GM23338 (cell line): ENCODE data around the gene ESYT1. TPM values are rescaled to one million over a fixed set of nuclear protein-coding genes. Genes with fewer than 3 reads are reported as not detected.
"Not testable (repeated sequence)": the region's sequence is repeated elsewhere in the genome, so short reads cannot be mapped to it uniquely, and the experiment has no call there.

ENCODE experiments used
- ATAC-seq: fragments of 200-7000 bp; cut with Tn5 transposase; 3 replicates; pipeline ENCODE4 v1.9.1; 2020
- DNase-seq: peaks from one replicate; pipeline ENCODE4 v3.0.0-alpha.2; 2015; ENCODE audit warnings: low spot score
- H2AFZ ChIP-seq: fragments of 200-600 bp; sonication (generic); 2 replicates; pipeline ENCODE4 v1.8.0; 2016; ENCODE audit warnings: antibody characterized with exemption, mild to moderate bottlenecking, moderate library complexity
- H3F3A ChIP-seq: fragments of 200-600 bp; sonication (generic); replicated peaks from 2 replicates; pipeline ENCODE4 v1.8.0; 2017; ENCODE audit warnings: antibody characterized with exemption, mixed run types, low read depth
- H3K27ac ChIP-seq: fragments of 200-600 bp; sonication (generic); 2 replicates; pipeline ENCODE4 v1.6.1; 2016; ENCODE audit warnings: low read depth
- H3K27me3 ChIP-seq: fragments of 200-600 bp; sonication (generic); 2 replicates; pipeline ENCODE4 v1.8.0; 2016; ENCODE audit warnings: mild to moderate bottlenecking, mixed run types, moderate library complexity; ENCODE audit not compliant: insufficient read depth
- H3K36me3 ChIP-seq: fragments of 200-600 bp; sonication (generic); 2 replicates; pipeline ENCODE4 v1.8.0; 2016; ENCODE audit warnings: mild to moderate bottlenecking; ENCODE audit not compliant: insufficient read depth
- H3K4me1 ChIP-seq: fragments of 200-600 bp; sonication (generic); 2 replicates; pipeline ENCODE4 v1.8.0; 2016; ENCODE audit warnings: mild to moderate bottlenecking, moderate library complexity; ENCODE audit not compliant: insufficient read depth
- H3K4me2 ChIP-seq: fragments of 200-600 bp; sonication (generic); 2 replicates; pipeline ENCODE4 v1.7.1; 2017; ENCODE audit warnings: mixed run types
- H3K4me3 ChIP-seq: fragments of 200-600 bp; sonication (generic); 2 replicates; pipeline ENCODE4 v1.6.1; 2016; ENCODE audit warnings: mixed run types
- H3K79me2 ChIP-seq: fragments of 200-600 bp; sonication (generic); replicated peaks from 2 replicates; pipeline ENCODE4 v1.8.0; 2017; ENCODE audit warnings: mild to moderate bottlenecking; ENCODE audit not compliant: insufficient read depth
- H3K9me2 ChIP-seq: fragments of 200-600 bp; sonication (generic); 2 replicates; pipeline ENCODE4 v1.8.0; 2017; ENCODE audit not compliant: insufficient read depth
- H4K20me1 ChIP-seq: fragments of 200-600 bp; sonication (generic); replicated peaks from 2 replicates; pipeline ENCODE4 v1.8.0; 2017; ENCODE audit warnings: mild to moderate bottlenecking; ENCODE audit not compliant: insufficient read depth
- H3K27ac Mint-ChIP-seq: 2 replicates; pipeline ENCODE4 v1.8.0; 2020; ENCODE audit warnings: inconsistent platforms, mild to moderate bottlenecking, moderate library complexity, mixed read lengths
- H3K27me3 Mint-ChIP-seq: 3 replicates; pipeline ENCODE4 v1.8.0; 2022; ENCODE audit warnings: low read depth, mild to moderate bottlenecking, moderate library complexity, mixed read lengths, inconsistent platforms; ENCODE audit not compliant: insufficient read depth, poor library complexity
- H3K36me3 Mint-ChIP-seq: 3 replicates; pipeline ENCODE4 v1.8.0; 2021; ENCODE audit warnings: low read depth, mild to moderate bottlenecking, inconsistent platforms, moderate library complexity, mixed read lengths
- H3K4me1 Mint-ChIP-seq: 3 replicates; pipeline ENCODE4 v1.8.0; 2020; ENCODE audit warnings: mild to moderate bottlenecking, inconsistent platforms, mixed read lengths
- H3K4me3 Mint-ChIP-seq: 3 replicates; pipeline ENCODE4 v1.8.0; 2021; ENCODE audit warnings: moderate library complexity, mild to moderate bottlenecking, inconsistent platforms, mixed read lengths
- H3K9me3 Mint-ChIP-seq: 3 replicates; pipeline ENCODE4 v1.8.0; 2020; ENCODE audit warnings: moderate library complexity, mild to moderate bottlenecking, inconsistent platforms, mixed read lengths
- CREB1 ChIP-seq: fragments of 250-450 bp; sonication (Bioruptor Pico); IDR thresholded peaks from 2 replicates; pipeline ENCODE4 v1.5.0; 2020; ENCODE audit warnings: low read depth, mild to moderate bottlenecking, moderate library complexity
- CTCF ChIP-seq, 2 experiments: fragments of 200-600 bp in 1 of 2; sonication (generic) in 1 of 2; conservative IDR thresholded peaks; 2 replicates each; pipeline versions ENCODE4 v1.5.1 to v1.6.1; 2016 to 2017; ENCODE audit warnings: antibody characterized with exemption in 2 of 2, low read depth in 2 of 2, mild to moderate bottlenecking in 2 of 2, moderate library complexity in 1 of 2
- ETS1 ChIP-seq: IDR thresholded peaks from 2 replicates; pipeline ENCODE4 v1.6.1; 2016; ENCODE audit warnings: antibody characterized with exemption
- JUNB ChIP-seq: IDR thresholded peaks from one replicate; pipeline ENCODE4 v1.6.1; 2016; ENCODE audit warnings: antibody characterized with exemption; ENCODE audit not compliant: unreplicated experiment
- NANOG ChIP-seq: IDR thresholded peaks from 2 replicates; pipeline ENCODE4 v1.6.1; 2016; ENCODE audit warnings: antibody characterized with exemption, borderline replicate concordance
- POLR2AphosphoS5 ChIP-seq: IDR thresholded peaks from 2 replicates; pipeline ENCODE4 v1.6.1; 2016; ENCODE audit warnings: antibody characterized with exemption, low read depth
- STAT1 ChIP-seq: IDR thresholded peaks from one replicate; pipeline ENCODE4 v1.6.1; 2016; ENCODE audit warnings: antibody characterized with exemption; ENCODE audit not compliant: unreplicated experiment
- ZNF114 ChIP-seq: fragments of 250-450 bp; sonication (Bioruptor Pico); IDR thresholded peaks from 2 replicates; pipeline ENCODE4 v1.5.0; 2020; ENCODE audit warnings: mild to moderate bottlenecking, moderate library complexity
- polyA plus RNA-seq: library from polyadenylated mRNA; unstranded; fragments of >200 nt; fragmentation: Nextera tagmentation; extraction: Ambion mirVana; gene quantifications from 2 replicates; pipeline ENCODE4 v1.2.1, GENCODE V29; 2016
- total RNA-seq: library from RNA; depleted of rRNA; stranded (reverse); fragments of >200 nt; shearing (Covaris generic); gene quantifications from 2 replicates; pipeline ENCODE4 v1.2.3, GENCODE V29; 2014

ESYT1 gene
- total and polyA plus RNA-seq, 2 experiments from 2014 or later: 23.3 to 142 TPM

GRCh38 chr12:56117082-56117706, 10.9 kb upstream of the ESYT1 start:
- Histone ChIP-seq H3F3A (peaks cover 26% of the 10 kb centered on the region), H3K4me3 (peak overlapping the region; percentile 86), H3K4me2 (peak overlapping the region; percentile 90), H3K27ac (peak overlapping the region; percentile 96), H3K79me2 (peaks cover 12% of the 10 kb centered on the region)
- H3K4me1 ChIP-seq, H4K20me1 ChIP-seq, ATAC-seq, H2AFZ ChIP-seq, H3K9me3 Mint-ChIP-seq, H3K27me3 ChIP-seq, H3K9me2 ChIP-seq, DNase-seq, H3K36me3 ChIP-seq: not testable (repeated sequence)
- peak overlapping the region; percentile 94 for H3K4me3 Mint-ChIP-seq
- peak overlapping the region; percentile 100 for H3K27ac Mint-ChIP-seq
- H3K4me1 Mint-ChIP-seq: peaks cover 19% of the 10 kb centered on the region
- peaks cover 55% of the 10 kb centered on the region for H3K36me3 Mint-ChIP-seq
- peaks cover 21% of the 10 kb centered on the region for H3K27me3 Mint-ChIP-seq

GRCh38 chr12:56117778-56118687, 10.0 kb upstream of the ESYT1 start, which contains the start of gene ZC3H10:
Gene ZC3H10, plus strand, starts transcription at chr12:56118266. Its CDS starts 2,297 bp downstream, at chr12:56120563.
- H3K27ac ChIP-seq: peak within 1 kb of the TSS; percentile 96
- ATAC-seq: peak; percentile 77
- peaks cover 12% of the 10 kb centered on the region for H3K79me2 ChIP-seq
- H3F3A ChIP-seq: peaks cover 26% of the 10 kb centered on the region
- peak within 1 kb of the TSS; percentile 93 for H3K4me2 ChIP-seq
- H3K4me1 ChIP-seq: peaks cover 10% of the 10 kb centered on the region
- H4K20me1 ChIP-seq: no peaks in the 10 kb centered on the region
- Mint-ChIP-seq H3K4me1 (peaks cover 19% of the 10 kb centered on the region), H3K9me3 (peaks cover 6% of the 10 kb centered on the region; the same call in 2 of the 3 replicates), H3K27me3 (peaks cover 19% of the 10 kb centered on the region), H3K27ac (peak within 1 kb of the TSS; percentile 100), H3K4me3 (peak within 1 kb of the TSS; percentile 94), H3K36me3 (peaks cover 46% of the 10 kb centered on the region)
- peak within 1 kb of the TSS; percentile 86 for H3K4me3 ChIP-seq
- DNase-seq: peak; percentile 99
- TF ChIP-seq ZNF114 (CRISPR knock-in tag) (no peak), NANOG (peak; percentile 66; the same call in 1 of the 2 replicates), JUNB (no peak), CTCF (conservative IDR thresholded peaks at IDR 0.05; ENCODE audit: low read depth in 2 of 2) (peak; percentile 22 to 63; a peak in 3 of 4 replicates), POLR2AphosphoS5 (peak; percentile 100), CREB1 (peak; percentile 97), STAT1 (no peak), ETS1 (peak; percentile 98)
- H3K27me3 ChIP-seq: no peaks in the 10 kb centered on the region
- no peak within 1 kb of the TSS for H2AFZ ChIP-seq
- peaks cover 4% of the 10 kb centered on the region; the same call in 1 of the 2 replicates for H3K36me3 ChIP-seq
- H3K9me2 ChIP-seq: no peaks in the 10 kb centered on the region
